Upper lobe of left lung (tissue), 6 donors: Measurements from ENCODE around the gene TMEM139. TPM values are rescaled to one million over a fixed set of nuclear protein-coding genes. Genes with fewer than 3 reads are reported as not detected.

ENCODE experiments used
- ATAC-seq, 2 donors: fragments of 200-7000 bp; cut with Tn5 transposase; one replicate each; pipeline ENCODE4 v1.9.1; 2022; ENCODE audit warnings: mild to moderate bottlenecking in 2 of 2, moderate library complexity in 2 of 2; ENCODE audit not compliant: low FRiP score in 2 of 2
- DNase-seq, 2 donors: peaks; one replicate each; pipeline ENCODE4 v3.0.0-alpha.2; 2019 to 2020
- H3K27ac ChIP-seq, 4 donors: fragments of 200-600 bp; sonication (generic); one replicate each; pipeline ENCODE4 v1.5.1; 2016 to 2019
- H3K27me3 ChIP-seq, 4 donors: fragments of 200-600 bp; sonication (generic); one replicate each; pipeline ENCODE4 v1.5.1; 2017 to 2019
- H3K36me3 ChIP-seq, 4 donors: fragments of 200-600 bp; sonication (generic); one replicate each; pipeline ENCODE4 v1.5.1; 2016 to 2019
- H3K4me1 ChIP-seq, 4 donors: fragments of 200-600 bp; sonication (generic); one replicate each; pipeline ENCODE4 v1.5.1; 2018 to 2019
- H3K4me3 ChIP-seq, 4 donors: fragments of 200-600 bp; sonication (generic); one replicate each; pipeline ENCODE4 v1.5.1; 2017 to 2019; ENCODE audit warnings: mild to moderate bottlenecking in 2 of 4, moderate library complexity in 1 of 4
- H3K9me3 ChIP-seq, 4 donors: fragments of 200-600 bp; sonication (generic); one replicate each; pipeline ENCODE4 v1.5.1; 2018 to 2019
- EP300 ChIP-seq, 4 donors: sonication (generic); formaldehyde crosslinking; IDR thresholded peaks; one replicate each; pipeline ENCODE4 v1.5.1; 2017; ENCODE audit warnings: antibody characterized with exemption in 4 of 4, control low read depth in 2 of 4
- POLR2A ChIP-seq, 4 donors: fragments of 450-650 bp; IDR thresholded peaks; one replicate each; pipeline ENCODE4 v1.5.1; 2016 to 2017; ENCODE audit warnings: antibody characterized with exemption in 4 of 4, mild to moderate bottlenecking in 2 of 4
- POLR2AphosphoS5 ChIP-seq, 2 donors: sonication (generic); formaldehyde crosslinking; IDR thresholded peaks; one replicate each; pipeline ENCODE4 v1.5.1; 2017; ENCODE audit warnings: antibody characterized with exemption in 2 of 2
- WGBS, 2 donors: methylation state at CpG; one replicate each; pipeline ENCODE4 v1.1.5; 2017 to 2018; 5-methylcytosine and 5-hydroxymethylcytosine counted together
- total RNA-seq, 6 donors: library from RNA; depleted of rRNA in 4 of 6; stranded (reverse); fragments of >200 nt in 4 of 6; gene quantifications; one replicate each; pipeline versions ENCODE4 v1.1.0 to v1.2.1, GENCODE V29; 2016 to 2021
- TF ChIP-seq, protein P1 (sequence below), 6 experiments: fragments of 450-650 bp in 4 of 6; fragments of 200-600 bp in 2 of 6; sonication (generic) in 2 of 6; IDR thresholded peaks; one replicate each; pipeline ENCODE4 v1.5.1; 2016 to 2019; ENCODE audit warnings: antibody characterized with exemption in 6 of 6
- donor health status: DM: no; HTN: no; CAD: no; lungs with moderate emphysema.
- donor health status: DM: no; HTN: yes; CAD: no; lungs with severe emphysema.

The TMEM139 gene
- total RNA-seq, 6 donors from 2014 or later: 13.6 to 52.7 (median 33.0) TPM

DNA sequence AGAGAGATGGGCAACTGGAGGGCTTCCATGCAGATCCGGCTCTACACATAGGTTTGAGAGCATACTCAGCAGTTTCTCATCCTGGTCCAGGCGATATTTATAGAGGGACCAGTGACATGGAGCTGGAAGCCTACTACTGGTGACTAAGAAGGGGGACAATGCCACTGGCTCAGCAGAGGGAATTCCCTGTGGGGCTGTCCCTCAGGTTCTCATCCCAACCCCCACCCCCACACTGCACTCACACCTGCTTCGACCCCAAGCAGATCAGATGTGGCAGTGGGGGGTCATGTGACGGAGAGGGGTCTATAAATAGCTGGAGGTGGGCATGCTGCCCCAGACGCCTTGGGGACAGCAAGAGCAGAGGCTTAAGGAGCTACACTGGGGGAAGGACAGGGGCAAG is 31.0 kb downstream of the TMEM139 start, which contains the start of gene CLCN1:
Gene CLCN1 (plus strand): TSS at position 336 of the 400 bp plus-strand sequence. CDS start 102 bp downstream, outside the sequence.
- no peak for ATAC-seq
- H3K4me1 ChIP-seq: no peaks in the 10 kb centered on the region
- no peaks in the 10 kb centered on the region for H3K9me3 ChIP-seq
- WGBS, 2 donors: 89 to 95% methylated on average over 4 to 5 of the region's 5 CpGs
- no peak within 1 kb of the TSS for H3K27ac ChIP-seq
- H3K4me3 ChIP-seq: no peak within 1 kb of the TSS
- H3K27me3 ChIP-seq: no peaks in the 10 kb centered on the region
- TF ChIP-seq EP300 (IDR thresholded peaks at IDR 0.05) (no peak), POLR2A (IDR thresholded peaks at IDR 0.05) (no peak), POLR2AphosphoS5 (IDR thresholded peaks at IDR 0.05) (no peak)
- TF ChIP-seq, protein P1, sequence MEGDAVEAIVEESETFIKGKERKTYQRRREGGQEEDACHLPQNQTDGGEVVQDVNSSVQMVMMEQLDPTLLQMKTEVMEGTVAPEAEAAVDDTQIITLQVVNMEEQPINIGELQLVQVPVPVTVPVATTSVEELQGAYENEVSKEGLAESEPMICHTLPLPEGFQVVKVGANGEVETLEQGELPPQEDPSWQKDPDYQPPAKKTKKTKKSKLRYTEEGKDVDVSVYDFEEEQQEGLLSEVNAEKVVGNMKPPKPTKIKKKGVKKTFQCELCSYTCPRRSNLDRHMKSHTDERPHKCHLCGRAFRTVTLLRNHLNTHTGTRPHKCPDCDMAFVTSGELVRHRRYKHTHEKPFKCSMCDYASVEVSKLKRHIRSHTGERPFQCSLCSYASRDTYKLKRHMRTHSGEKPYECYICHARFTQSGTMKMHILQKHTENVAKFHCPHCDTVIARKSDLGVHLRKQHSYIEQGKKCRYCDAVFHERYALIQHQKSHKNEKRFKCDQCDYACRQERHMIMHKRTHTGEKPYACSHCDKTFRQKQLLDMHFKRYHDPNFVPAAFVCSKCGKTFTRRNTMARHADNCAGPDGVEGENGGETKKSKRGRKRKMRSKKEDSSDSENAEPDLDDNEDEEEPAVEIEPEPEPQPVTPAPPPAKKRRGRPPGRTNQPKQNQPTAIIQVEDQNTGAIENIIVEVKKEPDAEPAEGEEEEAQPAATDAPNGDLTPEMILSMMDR (IDR thresholded peaks at IDR 0.05): no peak
- no peaks in the 10 kb centered on the region for H3K36me3 ChIP-seq
- DNase-seq: no peak

DNA sequence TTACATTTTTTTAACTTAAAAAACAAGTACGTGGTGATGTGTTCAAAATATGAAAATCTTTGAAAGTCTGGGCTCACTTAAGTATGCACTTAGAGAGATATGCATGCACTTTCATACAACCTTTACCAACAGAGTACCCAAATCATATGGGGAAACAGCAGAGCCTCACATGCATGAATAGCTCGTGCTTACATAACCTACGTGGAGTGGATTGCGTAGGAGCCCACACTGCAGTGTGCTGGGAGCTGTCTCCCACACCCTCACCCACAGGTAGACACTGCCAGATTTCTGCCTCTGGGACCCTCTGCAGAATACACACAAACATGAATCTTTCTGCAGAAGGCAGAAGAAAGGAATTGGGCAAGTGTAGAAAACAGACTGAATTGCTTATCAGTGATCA is 31.7 kb downstream of the TMEM139 start:
- H3K4me1 ChIP-seq: no peaks in the 10 kb centered on the region
- TF ChIP-seq POLR2A (IDR thresholded peaks at IDR 0.05) (no peak), EP300 (IDR thresholded peaks at IDR 0.05) (no peak), POLR2AphosphoS5 (IDR thresholded peaks at IDR 0.05) (no peak)
- TF ChIP-seq, protein P1 (IDR thresholded peaks at IDR 0.05): no peak
- H3K9me3 ChIP-seq: no peaks in the 10 kb centered on the region
- no peak overlapping the region for H3K4me3 ChIP-seq
- ATAC-seq (peak in 1 of 2 donors; percentile 17), DNase-seq (no peak)
- no peak overlapping the region for H3K27ac ChIP-seq
- H3K36me3 ChIP-seq: no peaks in the 10 kb centered on the region
- no peaks in the 10 kb centered on the region for H3K27me3 ChIP-seq
- WGBS, 2 donors: 55 to 69% methylated on average over 4 of the region's 4 CpGs

DNA sequence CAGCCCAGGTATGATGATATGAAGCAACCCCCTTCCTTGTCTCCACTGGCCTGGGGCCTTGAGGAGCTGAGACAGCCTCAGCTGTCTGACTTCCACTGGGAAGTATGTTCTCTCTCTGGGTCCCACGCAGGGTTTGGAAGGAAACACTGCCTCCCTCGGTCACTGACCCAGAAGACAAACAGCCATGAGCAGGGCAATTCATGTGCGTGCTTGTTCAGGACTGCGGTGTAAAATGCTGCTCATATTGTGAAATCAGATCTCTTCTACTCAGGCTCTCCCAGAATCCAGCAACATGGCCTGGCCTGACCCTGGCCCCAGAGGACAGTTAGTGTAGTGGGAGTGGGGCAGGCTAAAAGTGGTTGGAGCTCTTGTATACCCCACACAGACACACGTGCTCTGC is 33.9 kb downstream of the TMEM139 start:
- Histone ChIP-seq H3K27me3 (no peaks in the 10 kb centered on the region), H3K4me3 (no peak overlapping the region), H3K36me3 (no peaks in the 10 kb centered on the region), H3K4me1 (peaks cover 0 to 6% (median 0%) of the 10 kb centered on the region in 4 donors), H3K9me3 (no peaks in the 10 kb centered on the region), H3K27ac (no peak overlapping the region)
- ATAC-seq (peak in 1 of 2 donors; percentile 32), DNase-seq (no peak)
- TF ChIP-seq POLR2AphosphoS5 (IDR thresholded peaks at IDR 0.05) (no peak), POLR2A (IDR thresholded peaks at IDR 0.05) (no peak), EP300 (IDR thresholded peaks at IDR 0.05) (no peak)
- TF ChIP-seq, protein P1 (IDR thresholded peaks at IDR 0.05): no peak
- WGBS, 2 donors: 50 to 77% methylated on average over 5 of the region's 5 CpGs

DNA sequence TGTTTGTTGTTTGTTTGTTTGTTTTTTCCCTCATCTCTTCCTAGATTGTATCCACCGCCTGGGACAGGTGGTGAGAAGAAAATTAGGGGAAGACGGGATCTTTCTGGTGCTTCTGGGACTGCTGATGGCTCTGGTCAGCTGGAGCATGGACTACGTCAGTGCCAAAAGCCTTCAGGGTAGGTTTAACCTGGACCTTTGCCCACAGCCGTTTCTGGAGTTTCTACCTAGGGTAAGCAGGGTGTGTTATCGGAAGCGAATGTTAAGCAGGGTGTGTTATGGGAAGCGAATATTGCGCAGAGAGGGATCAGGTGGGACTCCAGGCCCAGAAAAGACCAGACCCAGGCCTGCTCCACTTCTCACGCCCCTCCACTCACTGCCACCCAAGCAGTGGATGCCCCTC is 35.9 kb downstream of the TMEM139 start:
- ATAC-seq (no peak), DNase-seq (no peak)
- TF ChIP-seq EP300 (IDR thresholded peaks at IDR 0.05): no peak
- TF ChIP-seq, protein P1 (IDR thresholded peaks at IDR 0.05): no peak
- no peak for TF ChIP-seq POLR2AphosphoS5 (IDR thresholded peaks at IDR 0.05)
- no peak for TF ChIP-seq POLR2A (IDR thresholded peaks at IDR 0.05)
- 65 to 73% methylated on average over 9 of the region's 9 CpGs for WGBS, 2 donors
- H3K4me1 ChIP-seq: peaks cover 0 to 6% (median 0%) of the 10 kb centered on the region in 4 donors
- H3K36me3 ChIP-seq: no peaks in the 10 kb centered on the region
- no peaks in the 10 kb centered on the region for H3K9me3 ChIP-seq
- H3K27me3 ChIP-seq: no peaks in the 10 kb centered on the region
- no peak overlapping the region for H3K4me3 ChIP-seq
- no peak overlapping the region for H3K27ac ChIP-seq

DNA sequence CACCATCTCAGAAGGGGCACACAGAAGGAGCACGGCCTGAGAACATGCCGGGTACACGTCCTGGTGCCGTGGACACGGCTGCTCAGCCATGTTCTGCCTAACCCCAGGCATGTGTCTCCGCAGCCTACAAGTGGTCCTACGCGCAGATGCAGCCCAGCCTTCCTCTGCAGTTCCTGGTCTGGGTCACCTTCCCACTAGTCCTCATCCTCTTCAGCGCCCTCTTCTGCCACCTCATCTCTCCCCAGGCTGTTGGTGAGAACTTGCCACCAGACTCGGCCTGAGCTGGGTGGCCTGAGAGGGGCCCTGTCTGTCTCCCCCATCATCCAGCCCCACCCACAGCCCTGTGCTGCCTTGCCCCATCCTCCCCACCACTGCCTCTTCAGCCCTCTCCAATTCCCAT is 36.5 kb downstream of the TMEM139 start:
- H3K4me3 ChIP-seq: no peak overlapping the region
- no peak for TF ChIP-seq EP300 (IDR thresholded peaks at IDR 0.05)
- TF ChIP-seq, protein P1 (IDR thresholded peaks at IDR 0.05): no peak
- no peak for TF ChIP-seq POLR2AphosphoS5 (IDR thresholded peaks at IDR 0.05)
- no peak for TF ChIP-seq POLR2A (IDR thresholded peaks at IDR 0.05)
- no peak overlapping the region for H3K27ac ChIP-seq
- no peaks in the 10 kb centered on the region for H3K27me3 ChIP-seq
- ATAC-seq: no peak
- H3K4me1 ChIP-seq: peaks cover 0 to 6% (median 0%) of the 10 kb centered on the region in 4 donors
- no peaks in the 10 kb centered on the region for H3K9me3 ChIP-seq
- H3K36me3 ChIP-seq: no peaks in the 10 kb centered on the region
- 96 to 98% methylated on average over 10 of the region's 10 CpGs for WGBS, 2 donors
- DNase-seq: peak in 1 of 2 donors; percentile 34
